ENCODE data around the gene OGDH.

OGDH gene

GRCh38 chr7:44643206-44643605 is 36.8 kb downstream of the OGDH start:
- no peak for DNase-seq

GRCh38 chr7:44645254-44645653 is 38.8 kb downstream of the OGDH start:
- no peak for DNase-seq

DNA sequence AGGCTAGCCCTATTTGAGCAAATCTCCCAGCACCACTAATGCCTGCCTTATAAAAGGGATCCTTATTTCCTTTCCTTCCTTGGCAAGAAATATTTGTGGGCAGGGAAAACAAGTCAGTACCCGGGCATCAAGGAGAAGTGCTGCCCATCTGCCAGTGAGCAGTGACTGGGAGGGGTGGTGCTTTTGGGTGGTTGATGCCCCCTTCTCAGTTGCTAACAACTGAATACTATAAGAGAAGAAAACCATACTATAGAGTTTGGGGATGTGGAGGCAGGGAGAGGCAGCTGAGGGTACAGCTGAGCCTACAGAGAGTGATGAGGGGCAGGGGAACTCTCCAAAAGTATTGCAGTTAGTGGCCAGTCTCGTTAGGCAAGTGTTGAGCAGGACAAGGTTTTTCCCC is 39.3 kb downstream of the OGDH start:
- DNase-seq = no peak

- DNase-seq = no peak
Observed at GRCh38 chr7:44646176-44646920, 39.9 kb downstream of the OGDH start.

DNA sequence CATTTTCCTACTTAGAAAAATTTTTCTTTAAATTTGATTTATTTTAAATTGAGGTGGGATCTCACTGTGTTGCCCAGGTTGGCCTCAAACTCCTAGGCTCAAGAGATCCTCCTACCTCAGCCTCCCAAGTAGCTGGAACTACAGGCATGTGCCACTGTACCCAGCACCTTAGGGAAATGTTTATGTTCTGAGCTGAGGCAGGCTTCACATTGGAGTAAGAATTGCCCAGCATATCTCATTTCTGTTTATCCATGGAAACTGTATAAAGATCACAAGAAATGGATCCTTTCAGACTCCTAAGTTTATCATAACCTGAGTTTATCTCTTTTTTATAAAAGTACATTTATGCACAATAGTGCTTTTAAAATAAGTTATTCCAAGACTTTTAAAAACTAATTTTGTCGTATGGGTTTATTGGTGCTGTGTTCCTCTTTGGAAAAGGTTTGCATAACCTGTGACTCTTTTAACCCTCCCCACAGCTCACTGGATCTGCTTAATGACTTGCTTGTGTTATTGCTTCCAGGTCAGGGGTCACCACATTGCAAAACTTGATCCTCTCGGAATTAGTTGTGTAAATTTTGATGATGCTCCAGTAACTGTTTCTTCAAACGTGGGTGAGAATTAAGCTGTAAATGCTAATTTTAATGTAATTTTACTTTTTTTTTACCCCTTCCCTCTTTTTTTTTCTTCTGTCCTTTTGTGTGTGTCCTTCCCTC is 40.7 kb downstream of the OGDH start:
- DNase-seq = no peak

GRCh38 chr7:44647981-44648714 is 41.7 kb downstream of the OGDH start:
- DNase-seq = no peak

- no peak for DNase-seq
Observed at GRCh38 chr7:44650242-44650641, 43.8 kb downstream of the OGDH start.

DNA sequence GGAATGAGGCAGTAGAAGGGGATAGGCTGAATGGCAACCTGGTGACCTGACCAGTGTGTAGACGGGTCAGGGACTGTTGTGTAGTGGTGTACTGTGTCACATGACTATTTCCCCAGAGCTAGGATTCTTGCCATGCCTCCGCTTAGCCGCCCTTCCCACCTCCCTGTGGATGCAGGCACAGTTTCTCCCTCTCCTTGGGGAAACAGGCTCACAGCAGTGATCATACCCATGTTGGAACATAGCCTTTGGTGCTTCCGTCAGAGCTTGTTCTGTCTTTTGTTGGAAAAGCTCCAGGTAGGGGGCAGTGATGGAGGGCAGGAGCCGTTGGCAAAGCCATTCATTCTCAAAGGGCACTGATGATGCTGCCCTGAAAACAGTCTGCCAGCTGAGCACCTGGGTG is 44.3 kb downstream of the OGDH start:
- no peak for DNase-seq

DNA sequence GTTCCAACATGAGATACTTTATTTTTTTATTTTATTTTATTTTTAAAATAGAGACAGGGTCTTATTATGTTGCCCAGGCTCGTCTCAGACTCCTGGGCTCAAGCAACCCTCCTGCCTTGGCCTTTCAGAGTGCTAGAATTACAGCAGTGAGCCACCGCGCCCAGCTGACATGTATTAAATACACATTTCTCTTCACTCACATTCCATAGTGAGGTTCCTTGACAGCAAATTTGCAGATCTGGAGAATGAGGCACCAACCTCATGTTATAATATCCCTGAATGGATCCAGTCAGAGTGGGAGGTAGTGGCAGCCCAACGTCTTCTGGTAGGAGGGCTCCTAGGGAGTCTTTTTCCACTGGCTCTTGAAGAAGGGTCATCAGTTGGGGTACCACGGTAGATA is 46.1 kb downstream of the OGDH start:
- DNase-seq = no peak

DNA sequence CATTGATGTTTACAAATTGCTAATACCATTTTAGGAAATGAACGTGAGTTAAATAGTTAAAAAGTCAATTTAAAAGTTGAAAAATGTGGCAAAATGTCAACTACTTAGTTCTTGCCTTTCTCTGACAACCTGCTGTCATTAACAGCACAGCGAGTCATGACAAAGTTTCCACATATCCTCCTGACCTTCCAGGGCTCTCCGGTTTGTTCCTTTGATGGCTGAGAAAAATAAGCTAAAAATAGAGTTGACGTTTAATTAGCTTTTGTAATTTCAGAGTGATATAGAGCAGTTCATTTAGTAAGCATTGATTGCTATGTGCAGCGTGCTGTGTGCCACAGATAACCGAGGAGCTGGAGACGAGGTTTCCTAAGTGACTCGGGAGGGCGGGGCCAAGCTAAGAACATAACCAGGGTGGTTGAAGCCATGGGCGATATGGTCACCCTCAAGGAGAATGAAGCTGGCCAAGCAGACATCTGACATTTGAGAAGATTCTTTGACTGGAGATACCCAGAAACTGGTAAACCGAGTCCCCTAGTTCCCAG is 47.9 kb downstream of the OGDH start:
- DNase-seq = no peak

- no peak for DNase-seq
Observed at GRCh38 chr7:44655341-44655740, 48.9 kb downstream of the OGDH start.

GRCh38 chr7:44658979-44659378 is 52.6 kb downstream of the OGDH start:
- DNase-seq = no peak

- no peak for DNase-seq
Observed at GRCh38 chr7:44661233-44661632, 54.8 kb downstream of the OGDH start.

- no peak for DNase-seq
Observed at GRCh38 chr7:44664780-44665461, 58.5 kb downstream of the OGDH start.

DNA sequence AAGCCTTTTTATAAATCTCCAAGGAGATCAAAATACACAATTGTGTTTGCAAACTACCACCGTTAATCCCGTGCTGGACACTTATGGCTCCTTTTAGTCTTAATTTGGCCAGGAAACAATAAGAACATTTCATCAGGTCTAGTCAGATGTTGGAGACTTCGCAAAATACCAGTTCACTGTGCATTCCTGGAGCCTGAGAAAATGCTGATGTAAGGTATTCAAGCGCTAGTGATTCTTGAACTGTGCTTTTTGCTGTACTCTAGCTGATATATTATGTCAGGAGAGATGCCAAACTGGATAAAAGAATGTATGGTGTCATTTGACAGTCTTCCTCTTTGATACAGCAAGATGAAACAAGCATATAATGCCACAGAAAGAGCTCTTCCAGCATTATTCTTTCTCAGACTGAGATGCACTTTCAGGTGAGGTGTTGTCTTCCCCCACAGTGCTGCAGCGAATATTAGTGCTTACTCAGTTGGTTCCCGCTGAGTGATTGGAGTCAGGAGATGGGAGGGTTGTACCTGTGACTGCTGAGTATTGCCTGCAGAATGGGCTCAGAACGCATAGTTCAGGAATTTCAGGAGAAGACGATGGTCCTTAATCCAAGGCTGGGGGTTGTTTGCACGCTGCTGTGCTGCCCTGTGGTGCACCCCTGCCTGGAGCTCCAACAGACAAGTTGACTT is 59.2 kb downstream of the OGDH start:
- DNase-seq = no peak

DNA sequence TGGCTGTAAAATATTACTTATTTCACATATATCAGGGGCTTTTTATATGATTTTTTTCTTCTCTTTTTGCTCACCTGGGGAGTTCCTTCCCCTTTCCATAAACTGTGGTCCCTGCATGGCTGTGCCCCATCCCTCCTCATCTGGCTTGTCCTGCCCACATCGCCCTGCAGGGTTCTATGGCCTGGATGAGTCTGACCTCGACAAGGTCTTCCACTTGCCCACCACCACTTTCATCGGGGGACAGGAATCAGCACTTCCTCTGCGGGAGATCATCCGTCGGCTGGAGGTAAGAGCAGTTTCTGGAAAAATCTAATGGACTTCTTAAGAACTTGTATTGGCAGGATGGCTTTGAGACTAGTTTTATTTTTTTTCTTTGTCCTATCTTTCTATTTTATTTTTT is 60.1 kb downstream of the OGDH start:
- DNase-seq = no peak

- no peak for DNase-seq
Observed at GRCh38 chr7:44667190-44667589, 60.8 kb downstream of the OGDH start.

- no peak for DNase-seq
Observed at GRCh38 chr7:44671069-44671468, 64.6 kb downstream of the OGDH start.

GRCh38 chr7:44673324-44673723 is 66.9 kb downstream of the OGDH start:
- no peak for DNase-seq

GRCh38 chr7:44673771-44674170 is 67.3 kb downstream of the OGDH start:
- DNase-seq = no peak

DNA sequence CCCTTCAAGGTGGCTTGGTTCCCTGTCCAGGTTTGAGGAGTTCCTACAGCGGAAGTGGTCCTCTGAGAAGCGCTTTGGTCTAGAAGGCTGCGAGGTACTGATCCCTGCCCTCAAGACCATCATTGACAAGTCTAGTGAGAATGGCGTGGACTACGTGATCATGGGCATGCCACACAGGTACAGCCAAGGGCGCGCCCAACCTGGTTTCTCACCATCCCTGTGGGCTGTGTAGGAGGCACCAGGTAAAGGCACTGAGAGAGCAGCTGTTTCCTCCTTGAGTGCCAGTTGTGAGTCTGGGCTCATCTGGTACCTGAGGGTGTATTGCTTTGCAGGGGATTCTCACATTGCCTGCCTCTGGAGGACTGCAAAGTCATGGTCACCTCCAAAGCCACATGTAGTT is 68.0 kb downstream of the OGDH start:
- no peak for DNase-seq

DNA sequence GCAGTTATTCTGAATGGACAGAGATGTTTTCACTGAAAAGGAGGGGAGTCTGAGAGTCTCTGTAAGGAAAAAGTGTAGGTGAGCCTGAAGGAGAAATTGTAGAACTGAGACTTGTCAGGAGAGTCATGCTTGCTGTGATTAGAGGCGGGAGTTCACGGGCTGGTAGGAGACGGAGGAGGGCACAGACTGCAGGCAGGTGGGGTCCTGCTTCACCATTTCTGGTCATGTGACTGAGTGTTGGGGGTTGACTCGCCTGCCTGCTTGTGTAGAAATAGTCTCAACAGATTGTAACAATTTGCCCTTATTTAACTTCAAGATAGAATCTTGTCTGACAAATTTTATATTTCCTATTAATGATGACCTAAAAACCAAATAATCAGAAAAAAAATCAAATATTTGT is 70.3 kb downstream of the OGDH start:
- DNase-seq = no peak

GRCh38 chr7:44678101-44678470 is 71.7 kb downstream of the OGDH start:
- no peak for DNase-seq
